Measurements from ENCODE around the gene UBE2Z.

Gene UBE2Z

GRCh38 chr17:48944515-48945260, 36.5 kb downstream of the UBE2Z start, which contains the start of gene SNF8 (continued):
- TF ChIP-seq ZNF610 (tag by site-specific recombination; IDR thresholded peaks at IDR 0.05; ENCODE audit: borderline replicate concordance) (no peak), KLF1 (tag by site-specific recombination; IDR thresholded peaks at IDR 0.05) (peak; percentile 35; the same call in 1 of the 2 replicates), IKZF3 (tag by site-specific recombination; IDR thresholded peaks at IDR 0.05) (0 out of 2 replicates have a peak, but pooled peaks have one; percentile 23), KLF7 (tag by site-specific recombination; IDR thresholded peaks at IDR 0.05; ENCODE audit: borderline replicate concordance) (peak; percentile 14; the same call in 1 of the 2 replicates), CTCF (tag by site-specific recombination; IDR thresholded peaks at IDR 0.05) (0 out of 2 replicates have a peak, but pooled peaks have one; percentile 15), ZNF626 (tag by site-specific recombination; IDR thresholded peaks at IDR 0.05) (no peak), GLI2 (tag by site-specific recombination; IDR thresholded peaks at IDR 0.05; ENCODE audit: borderline replicate concordance, low read depth) (no peak), PATZ1 (tag by site-specific recombination; IDR thresholded peaks at IDR 0.05) (peak; percentile 72; the same call in 1 of the 2 replicates), SCRT2 (tag by site-specific recombination; IDR thresholded peaks at IDR 0.05) (peak; percentile 95), HOXD13 (CRISPR knock-in tag; IDR thresholded peaks at IDR 0.05; ENCODE audit: borderline replicate concordance) (no peak; the same call in 1 of the 2 replicates), ZNF777 (tag by site-specific recombination; IDR thresholded peaks at IDR 0.05; ENCODE audit: borderline replicate concordance) (no peak), ZNF48 (tag by site-specific recombination; IDR thresholded peaks at IDR 0.05) (no peak), PRDM2 (tag by site-specific recombination; IDR thresholded peaks at IDR 0.05; ENCODE audit: borderline replicate concordance) (no peak), ZBTB7A (tag by site-specific recombination; IDR thresholded peaks at IDR 0.05; ENCODE audit: low read depth) (no peak), BCL11A (tag by site-specific recombination; IDR thresholded peaks at IDR 0.05; ENCODE audit: low read depth) (no peak), GLIS1 (tag by site-specific recombination; IDR thresholded peaks at IDR 0.05) (no peak), ZNF530 (tag by site-specific recombination; IDR thresholded peaks at IDR 0.05; ENCODE audit: low read depth) (no peak), ZSCAN16 (tag by site-specific recombination; IDR thresholded peaks at IDR 0.05) (no peak), SP2 (tag by site-specific recombination; IDR thresholded peaks at IDR 0.05) (peak; percentile 81), ZBTB48 (tag by site-specific recombination; IDR thresholded peaks at IDR 0.05) (no peak), ZNF658 (tag by site-specific recombination; IDR thresholded peaks at IDR 0.05) (no peak), ZFP37 (tag by site-specific recombination; IDR thresholded peaks at IDR 0.05) (0 out of 2 replicates have a peak, but pooled peaks have one; percentile 49), ZNF501 (tag by site-specific recombination; IDR thresholded peaks at IDR 0.05) (no peak), ZFP41 (tag by site-specific recombination; IDR thresholded peaks at IDR 0.05; ENCODE audit: borderline replicate concordance) (no peak), ZNF398 (tag by site-specific recombination; IDR thresholded peaks at IDR 0.05) (no peak)
- TF ChIP-seq, protein P1, sequence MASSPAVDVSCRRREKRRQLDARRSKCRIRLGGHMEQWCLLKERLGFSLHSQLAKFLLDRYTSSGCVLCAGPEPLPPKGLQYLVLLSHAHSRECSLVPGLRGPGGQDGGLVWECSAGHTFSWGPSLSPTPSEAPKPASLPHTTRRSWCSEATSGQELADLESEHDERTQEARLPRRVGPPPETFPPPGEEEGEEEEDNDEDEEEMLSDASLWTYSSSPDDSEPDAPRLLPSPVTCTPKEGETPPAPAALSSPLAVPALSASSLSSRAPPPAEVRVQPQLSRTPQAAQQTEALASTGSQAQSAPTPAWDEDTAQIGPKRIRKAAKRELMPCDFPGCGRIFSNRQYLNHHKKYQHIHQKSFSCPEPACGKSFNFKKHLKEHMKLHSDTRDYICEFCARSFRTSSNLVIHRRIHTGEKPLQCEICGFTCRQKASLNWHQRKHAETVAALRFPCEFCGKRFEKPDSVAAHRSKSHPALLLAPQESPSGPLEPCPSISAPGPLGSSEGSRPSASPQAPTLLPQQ (tag by site-specific recombination; IDR thresholded peaks at IDR 0.05): 0 out of 2 replicates have a peak, but pooled peaks have one; percentile 52

All from HEK293 (cell line).